ENCODE results near the gene CDHR4.

CDHR4 gene

GRCh38 chr3:49803465-49804140, 3.9 kb upstream of the CDHR4 start:
- H3K4me1 ChIP-seq (ENCODE audit: control insufficient read depth in 2 of 2, insufficient read depth in 2 of 2, low read length in 2 of 2): peaks cover 23 to 27% of the 10 kb centered on the region in 2 donors
- peak overlapping the region; percentile 77 to 90 for H3K27ac ChIP-seq (ENCODE audit: low read depth in 2 of 2, low read length in 2 of 2)
- peak overlapping the region; percentile 75 to 89 for H3K4me3 ChIP-seq (ENCODE audit: low read length in 2 of 2)
- peaks cover 0 to 2% of the 10 kb centered on the region in 2 donors for H3K27me3 ChIP-seq (ENCODE audit: control insufficient read depth in 2 of 2, insufficient read depth in 2 of 2, low read length in 2 of 2)
- peak overlapping the region; percentile 56 to 72 for H3K9ac ChIP-seq (ENCODE audit: low read depth in 1 of 2, low read length in 2 of 2)
- H3K9me3 ChIP-seq (ENCODE audit: control insufficient read depth in 2 of 2, low read length in 2 of 2): no peaks in the 10 kb centered on the region
- H3K36me3 ChIP-seq (ENCODE audit: control insufficient read depth in 2 of 2, insufficient read depth in 2 of 2, low read length in 2 of 2): no peaks in the 10 kb centered on the region

DNA sequence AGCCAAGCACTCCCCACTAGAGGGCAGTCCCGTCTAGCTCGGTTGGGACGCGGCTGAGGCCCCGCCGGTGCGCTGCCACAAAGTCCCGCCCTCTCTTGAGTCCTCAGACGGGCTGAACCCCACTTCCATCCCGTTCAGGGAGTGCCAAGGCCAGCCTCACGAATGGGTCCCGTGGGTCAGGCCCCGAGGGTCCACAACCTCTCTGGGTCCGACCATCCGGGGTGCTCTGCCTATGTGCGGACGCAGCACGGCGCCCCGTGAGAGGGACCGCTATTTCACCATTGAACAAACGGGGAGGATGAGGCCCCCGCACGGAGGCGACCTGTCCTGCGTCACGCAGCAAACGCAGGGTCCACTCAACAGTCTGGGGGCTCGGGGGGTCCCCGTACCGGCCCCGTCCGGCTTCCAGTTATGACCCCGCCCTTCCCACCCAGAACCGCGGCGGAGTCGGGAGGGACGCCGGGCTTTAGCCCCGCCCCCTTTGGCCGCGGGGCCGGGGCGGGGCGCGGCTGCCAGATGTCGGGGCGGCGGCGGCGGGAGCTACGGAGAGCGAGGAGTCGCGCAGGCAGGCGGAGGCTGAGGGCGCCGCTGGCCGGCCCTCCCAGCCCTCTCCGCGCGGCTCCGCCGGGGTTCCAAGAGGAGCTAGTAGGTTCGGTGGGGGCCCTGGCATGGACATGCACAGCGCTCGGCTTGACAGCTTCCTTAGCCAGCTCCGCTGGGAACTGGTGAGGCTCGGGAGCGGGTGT, 3.2 kb upstream of the CDHR4 start, which contains the start of gene INKA1:
TSS of gene INKA1 (plus strand) at position 543 of the 746 bp plus-strand sequence. CDS start at position 675, 132 bp downstream.
- peaks cover 0 to 2% of the 10 kb centered on the region in 2 donors for H3K27me3 ChIP-seq (ENCODE audit: control insufficient read depth in 2 of 2, insufficient read depth in 2 of 2, low read length in 2 of 2)
- no peaks in the 10 kb centered on the region for H3K9me3 ChIP-seq (ENCODE audit: control insufficient read depth in 2 of 2, low read length in 2 of 2)
- peak within 1 kb of the TSS; percentile 75 to 89 for H3K4me3 ChIP-seq (ENCODE audit: low read length in 2 of 2)
- H3K36me3 ChIP-seq (ENCODE audit: control insufficient read depth in 2 of 2, insufficient read depth in 2 of 2, low read length in 2 of 2): no peaks in the 10 kb centered on the region
- H3K9ac ChIP-seq (ENCODE audit: low read depth in 1 of 2, low read length in 2 of 2): peak within 1 kb of the TSS; percentile 72 to 82
- H3K27ac ChIP-seq (ENCODE audit: low read depth in 2 of 2, low read length in 2 of 2): peak within 1 kb of the TSS; percentile 83 to 90
- H3K4me1 ChIP-seq (ENCODE audit: control insufficient read depth in 2 of 2, insufficient read depth in 2 of 2, low read length in 2 of 2): peaks cover 23 to 27% of the 10 kb centered on the region in 2 donors

DNA sequence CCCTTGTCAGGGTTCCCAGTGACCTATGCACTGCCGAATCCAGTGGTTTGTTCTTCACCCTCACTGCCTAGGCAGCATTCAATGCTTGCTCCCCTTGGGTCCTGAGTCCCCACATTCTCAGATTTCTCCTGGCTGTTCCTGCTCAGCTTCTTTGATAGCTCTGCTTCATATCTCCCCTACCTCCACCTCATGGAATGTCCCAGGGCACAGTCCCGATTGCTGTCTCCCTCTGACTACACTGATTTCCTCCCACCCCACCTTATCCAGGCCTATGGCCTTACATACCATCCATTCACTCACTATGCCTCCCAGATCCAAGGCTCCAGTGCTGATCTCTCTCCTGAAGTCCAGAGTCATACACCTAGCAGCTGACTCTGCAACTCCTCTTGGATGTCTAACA, 1.5 kb upstream of the CDHR4 start:
- H3K4me3 ChIP-seq (ENCODE audit: low read length in 2 of 2): no peak overlapping the region
- no peak overlapping the region for H3K27ac ChIP-seq (ENCODE audit: low read depth in 2 of 2, low read length in 2 of 2)
- H3K36me3 ChIP-seq (ENCODE audit: control insufficient read depth in 2 of 2, insufficient read depth in 2 of 2, low read length in 2 of 2): no peaks in the 10 kb centered on the region
- H3K9ac ChIP-seq (ENCODE audit: low read depth in 1 of 2, low read length in 2 of 2): no peak overlapping the region
- H3K9me3 ChIP-seq (ENCODE audit: control insufficient read depth in 2 of 2, low read length in 2 of 2): no peaks in the 10 kb centered on the region
- peaks cover 23 to 27% of the 10 kb centered on the region in 2 donors for H3K4me1 ChIP-seq (ENCODE audit: control insufficient read depth in 2 of 2, insufficient read depth in 2 of 2, low read length in 2 of 2)
- H3K27me3 ChIP-seq (ENCODE audit: control insufficient read depth in 2 of 2, insufficient read depth in 2 of 2, low read length in 2 of 2): peaks cover 0 to 2% of the 10 kb centered on the region in 2 donors

DNA sequence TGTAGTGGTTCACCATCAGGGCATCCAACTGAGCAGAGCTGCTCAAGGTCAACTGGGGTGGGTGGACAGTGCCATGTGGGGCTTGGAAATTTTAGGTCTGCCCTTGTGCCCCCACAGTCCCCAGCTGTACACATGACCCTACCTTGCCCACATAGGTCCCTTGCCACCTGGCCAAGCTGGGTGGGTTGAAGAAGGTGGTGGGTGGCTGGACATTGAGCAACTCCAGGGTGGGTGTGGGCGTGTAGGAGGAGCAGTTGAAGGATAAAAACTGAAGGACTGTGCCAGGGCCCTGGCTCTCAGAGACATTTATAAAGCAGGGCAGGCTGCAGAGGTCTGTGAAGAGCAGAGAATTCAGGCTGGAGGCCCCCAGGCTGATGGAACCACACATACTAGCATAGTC, 568 bp downstream of the CDHR4 start:
- H3K27ac ChIP-seq (ENCODE audit: low read depth in 2 of 2, low read length in 2 of 2): no peak overlapping the region

DNA sequence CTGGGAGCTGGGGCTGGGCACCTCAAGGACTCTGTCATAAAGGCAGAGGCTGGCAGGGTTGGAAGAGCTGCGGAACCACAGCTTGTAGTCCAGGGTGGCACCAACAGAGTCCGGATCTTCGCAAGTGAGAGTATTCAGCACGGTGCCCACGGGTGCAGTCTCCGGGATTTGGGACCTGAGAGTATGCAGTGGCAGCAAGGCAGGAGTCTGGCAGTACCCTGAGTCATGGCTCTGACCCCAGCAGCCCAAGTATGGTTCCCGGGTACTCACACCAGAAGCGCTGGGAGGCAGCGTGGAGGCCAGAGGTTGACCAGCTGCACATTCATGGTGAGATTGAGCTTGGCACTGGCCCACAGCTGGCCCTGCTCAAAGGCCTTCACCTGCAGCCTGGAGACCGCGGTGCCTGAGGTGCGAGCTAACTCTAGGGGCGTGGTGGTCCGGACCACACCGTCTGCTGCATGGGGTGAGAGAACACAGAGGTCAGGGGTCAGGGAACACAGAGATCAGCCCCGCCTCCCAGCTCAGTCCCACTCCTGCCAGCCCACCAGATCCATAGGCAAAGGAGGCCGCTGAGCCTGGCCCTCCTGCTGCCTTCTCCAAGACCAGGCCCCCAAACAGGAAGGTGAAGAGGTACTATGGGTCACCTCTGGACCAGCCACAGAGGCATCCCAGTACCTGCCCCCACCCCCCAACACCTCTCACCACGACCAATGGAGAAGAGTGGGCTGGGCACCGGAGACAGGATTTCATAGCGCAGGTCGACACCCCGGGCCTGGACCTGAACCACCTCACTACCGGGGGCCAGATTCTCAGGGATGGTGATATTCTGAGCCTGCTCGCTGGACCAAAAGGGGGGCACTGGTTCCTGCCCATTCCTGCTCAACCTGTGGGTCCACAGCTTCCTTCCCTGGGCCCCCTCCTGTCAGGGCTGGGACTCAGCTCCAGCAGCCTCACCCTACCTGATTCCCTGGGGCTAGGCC, 4.5 kb downstream of the CDHR4 start:
- H3K9me3 ChIP-seq (ENCODE audit: control insufficient read depth in 2 of 2, low read length in 2 of 2): no peaks in the 10 kb centered on the region
- no peaks in the 10 kb centered on the region for H3K36me3 ChIP-seq (ENCODE audit: control insufficient read depth in 2 of 2, insufficient read depth in 2 of 2, low read length in 2 of 2)
- no peak overlapping the region for H3K4me3 ChIP-seq (ENCODE audit: low read length in 2 of 2)
- no peaks in the 10 kb centered on the region for H3K27me3 ChIP-seq (ENCODE audit: control insufficient read depth in 2 of 2, insufficient read depth in 2 of 2, low read length in 2 of 2)
- no peak overlapping the region for H3K27ac ChIP-seq (ENCODE audit: low read depth in 2 of 2, low read length in 2 of 2)
- no peak overlapping the region for H3K9ac ChIP-seq (ENCODE audit: low read depth in 1 of 2, low read length in 2 of 2)
- no peaks in the 10 kb centered on the region for H3K4me1 ChIP-seq (ENCODE audit: control insufficient read depth in 2 of 2, insufficient read depth in 2 of 2, low read length in 2 of 2)

More for the DNA sequence above, 568 bp downstream of the CDHR4 start:
- H3K9me3 ChIP-seq (ENCODE audit: control insufficient read depth in 2 of 2, low read length in 2 of 2): no peaks in the 10 kb centered on the region
- no peak overlapping the region for H3K9ac ChIP-seq (ENCODE audit: low read depth in 1 of 2, low read length in 2 of 2)
- H3K27me3 ChIP-seq (ENCODE audit: control insufficient read depth in 2 of 2, insufficient read depth in 2 of 2, low read length in 2 of 2): peaks cover 0 to 2% of the 10 kb centered on the region in 2 donors
- H3K4me3 ChIP-seq (ENCODE audit: low read length in 2 of 2): no peak overlapping the region
- no peaks in the 10 kb centered on the region for H3K36me3 ChIP-seq (ENCODE audit: control insufficient read depth in 2 of 2, insufficient read depth in 2 of 2, low read length in 2 of 2)
- H3K4me1 ChIP-seq (ENCODE audit: control insufficient read depth in 2 of 2, insufficient read depth in 2 of 2, low read length in 2 of 2): peaks cover 9 to 13% of the 10 kb centered on the region in 2 donors

- no peaks in the 10 kb centered on the region for H3K9me3 ChIP-seq (ENCODE audit: control insufficient read depth in 2 of 2, low read length in 2 of 2)
- H3K4me3 ChIP-seq (ENCODE audit: low read length in 2 of 2): no peak overlapping the region
- H3K4me1 ChIP-seq (ENCODE audit: control insufficient read depth in 2 of 2, insufficient read depth in 2 of 2, low read length in 2 of 2): no peaks in the 10 kb centered on the region
- no peaks in the 10 kb centered on the region for H3K36me3 ChIP-seq (ENCODE audit: control insufficient read depth in 2 of 2, insufficient read depth in 2 of 2, low read length in 2 of 2)
- H3K27me3 ChIP-seq (ENCODE audit: control insufficient read depth in 2 of 2, insufficient read depth in 2 of 2, low read length in 2 of 2): no peaks in the 10 kb centered on the region
- H3K27ac ChIP-seq (ENCODE audit: low read depth in 2 of 2, low read length in 2 of 2): no peak overlapping the region
- no peak overlapping the region for H3K9ac ChIP-seq (ENCODE audit: low read depth in 1 of 2, low read length in 2 of 2)
Observed at GRCh38 chr3:49794431-49794830, 5.2 kb downstream of the CDHR4 start.

- Histone ChIP-seq H3K27ac (ENCODE audit: low read depth in 2 of 2, low read length in 2 of 2) (no peak overlapping the region), H3K4me3 (ENCODE audit: low read length in 2 of 2) (no peak overlapping the region), H3K36me3 (ENCODE audit: control insufficient read depth in 2 of 2, insufficient read depth in 2 of 2, low read length in 2 of 2) (no peaks in the 10 kb centered on the region), H3K9me3 (ENCODE audit: control insufficient read depth in 2 of 2, low read length in 2 of 2) (no peaks in the 10 kb centered on the region), H3K4me1 (ENCODE audit: control insufficient read depth in 2 of 2, insufficient read depth in 2 of 2, low read length in 2 of 2) (no peaks in the 10 kb centered on the region), H3K27me3 (ENCODE audit: control insufficient read depth in 2 of 2, insufficient read depth in 2 of 2, low read length in 2 of 2) (no peaks in the 10 kb centered on the region), H3K9ac (ENCODE audit: low read depth in 1 of 2, low read length in 2 of 2) (no peak overlapping the region)
Observed at GRCh38 chr3:49793486-49794085, 6.1 kb downstream of the CDHR4 start.

DNA sequence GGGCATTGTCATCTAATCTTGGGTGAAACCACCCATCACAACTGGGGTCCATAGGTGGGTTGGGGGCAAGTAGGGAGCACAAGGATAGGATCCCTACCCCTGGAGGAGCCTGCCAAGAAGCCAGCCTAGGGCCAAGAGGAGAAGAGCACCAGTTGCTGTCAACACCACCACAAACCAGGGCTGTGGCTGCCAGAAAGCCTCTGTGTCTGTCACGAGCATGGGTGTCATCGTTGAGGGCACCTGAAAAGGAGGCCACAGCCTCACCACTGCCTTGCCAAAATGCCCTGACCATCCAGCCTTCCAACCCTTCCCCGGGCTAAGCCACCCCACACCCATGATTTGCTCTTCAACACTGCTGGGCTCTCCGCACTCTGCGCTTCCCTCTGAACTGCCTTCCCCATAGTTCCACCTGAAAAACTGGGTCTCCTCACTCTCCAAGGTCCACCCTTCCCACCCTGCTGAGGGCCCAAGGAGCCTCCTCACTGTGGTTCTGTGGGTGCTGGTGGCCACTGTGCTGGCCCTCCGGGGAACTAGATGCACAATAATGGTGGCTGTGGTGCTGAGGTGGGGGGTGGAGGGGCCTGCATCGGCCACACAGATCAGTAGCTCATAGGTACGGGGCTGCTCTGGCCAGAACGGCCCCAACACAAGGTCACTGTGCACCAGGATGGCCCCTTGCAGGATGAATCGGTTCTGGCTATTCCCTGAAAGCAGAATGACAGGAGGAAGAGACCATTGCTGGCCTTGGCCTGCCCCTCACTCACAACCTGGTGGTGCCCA, 7.1 kb downstream of the CDHR4 start:
- no peak overlapping the region for H3K27ac ChIP-seq (ENCODE audit: low read depth in 2 of 2, low read length in 2 of 2)

DNA sequence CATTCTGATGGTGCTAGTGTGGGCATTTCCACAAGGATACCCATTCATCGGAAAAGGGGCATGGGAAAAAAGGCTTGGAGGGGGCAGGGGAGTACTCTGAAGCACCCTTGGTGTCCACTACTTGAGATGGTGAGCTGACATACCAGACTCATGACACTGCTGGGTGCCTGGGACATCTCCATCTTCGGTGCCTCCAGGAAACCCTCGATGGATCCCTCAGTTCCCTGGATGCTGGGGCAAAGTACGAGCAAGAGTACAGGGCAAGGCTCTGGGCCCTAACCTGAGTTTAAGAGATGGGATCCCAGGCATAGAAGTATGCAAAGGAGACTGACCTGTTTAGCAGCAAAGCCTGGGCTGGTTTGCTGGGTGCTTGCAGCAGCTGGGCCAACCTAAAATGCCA, 8.1 kb downstream of the CDHR4 start:
- H3K9me3 ChIP-seq (ENCODE audit: control insufficient read depth in 2 of 2, low read length in 2 of 2): no peaks in the 10 kb centered on the region
- no peak overlapping the region for H3K27ac ChIP-seq (ENCODE audit: low read depth in 2 of 2, low read length in 2 of 2)
- H3K9ac ChIP-seq (ENCODE audit: low read depth in 1 of 2, low read length in 2 of 2): no peak overlapping the region
- no peaks in the 10 kb centered on the region for H3K27me3 ChIP-seq (ENCODE audit: control insufficient read depth in 2 of 2, insufficient read depth in 2 of 2, low read length in 2 of 2)
- H3K4me3 ChIP-seq (ENCODE audit: low read length in 2 of 2): no peak overlapping the region
- H3K36me3 ChIP-seq (ENCODE audit: control insufficient read depth in 2 of 2, insufficient read depth in 2 of 2, low read length in 2 of 2): no peaks in the 10 kb centered on the region
- H3K4me1 ChIP-seq (ENCODE audit: control insufficient read depth in 2 of 2, insufficient read depth in 2 of 2, low read length in 2 of 2): peaks cover 6 to 7% of the 10 kb centered on the region in 2 donors

More for the DNA sequence above, 7.1 kb downstream of the CDHR4 start:
- Histone ChIP-seq H3K4me3 (ENCODE audit: low read length in 2 of 2) (no peak overlapping the region), H3K27me3 (ENCODE audit: control insufficient read depth in 2 of 2, insufficient read depth in 2 of 2, low read length in 2 of 2) (no peaks in the 10 kb centered on the region), H3K9ac (ENCODE audit: low read depth in 1 of 2, low read length in 2 of 2) (no peak overlapping the region), H3K9me3 (ENCODE audit: control insufficient read depth in 2 of 2, low read length in 2 of 2) (no peaks in the 10 kb centered on the region), H3K36me3 (ENCODE audit: control insufficient read depth in 2 of 2, insufficient read depth in 2 of 2, low read length in 2 of 2) (no peaks in the 10 kb centered on the region), H3K4me1 (ENCODE audit: control insufficient read depth in 2 of 2, insufficient read depth in 2 of 2, low read length in 2 of 2) (no peaks in the 10 kb centered on the region)

Data from mucosa of rectum (tissue), 2 donors.